Kidney (tissue), 14 donors: ENCODE measurements around the gene JAM3. TPM values are rescaled to one million over a fixed set of nuclear protein-coding genes. Genes with fewer than 3 reads are reported as not detected.

ENCODE experiments used
- DNase-seq, 5 donors: peaks; one replicate each; pipeline ENCODE4 v3.0.0-alpha.2; 2013 to 2020
- FAIRE-seq: peaks from 2 replicates; lab custom pipeline; 2012; peaks lifted over from hg19 to GRCh38; lab: Jason Lieb, UNC
- H3K27ac ChIP-seq, 2 donors: one replicate each; pipeline ENCODE4 v1.7.0; 2013; ENCODE audit warnings: low read depth in 2 of 2, low read length in 2 of 2, inconsistent platforms in 1 of 2
- H3K27me3 ChIP-seq: one replicate; pipeline ENCODE4 v1.7.1; 2013; ENCODE audit warnings: low read length, inconsistent platforms; ENCODE audit not compliant: control insufficient read depth, insufficient read depth
- H3K36me3 ChIP-seq, 3 donors: one replicate each; pipeline versions ENCODE4 v1.7.0 to v1.7.1; 2013; ENCODE audit warnings: low read length in 3 of 3, control low read depth in 1 of 3, inconsistent platforms in 1 of 3; ENCODE audit not compliant: insufficient read depth in 3 of 3, control insufficient read depth in 2 of 3
- H3K4me1 ChIP-seq, 3 donors: one replicate each; pipeline versions ENCODE4 v1.7.0 to v1.7.1; 2013; ENCODE audit warnings: low read length in 3 of 3, inconsistent platforms in 1 of 3, low read depth in 1 of 3; ENCODE audit not compliant: control insufficient read depth in 2 of 3, insufficient read depth in 2 of 3
- H3K4me3 ChIP-seq, 3 donors: one replicate each; pipeline versions ENCODE4 v1.7.0 to v1.8.1; 2013; ENCODE audit warnings: low read length in 3 of 3, control low read depth in 1 of 3, inconsistent platforms in 1 of 3
- H3K9ac ChIP-seq, 3 donors: one replicate each; pipeline versions ENCODE4 v1.7.0 to v1.7.1; 2013; ENCODE audit warnings: low read length in 3 of 3, control low read depth in 1 of 3, inconsistent platforms in 1 of 3
- H3K9me3 ChIP-seq, 3 donors: one replicate each; pipeline versions ENCODE4 v1.7.0 to v1.7.1; 2013; ENCODE audit warnings: low read length in 3 of 3, control low read depth in 1 of 3, inconsistent platforms in 1 of 3; ENCODE audit not compliant: control insufficient read depth in 2 of 3, insufficient read depth in 1 of 3
- CTCF ChIP-seq: IDR thresholded peaks from 3 replicates; pipeline ENCODE4 v1.5.1; 2012; ENCODE audit warnings: mild to moderate bottlenecking, moderate library complexity, borderline replicate concordance; ENCODE audit not compliant: insufficient read depth; ENCODE audit errors: extremely low read depth
- intact Hi-C: fragments of 100-400 bp; cut with DNase I; formaldehyde crosslinking; loops from one replicate; pipeline ENCODE4 v1.11.1; 2022
- polyA plus RNA-seq: library from polyadenylated mRNA; stranded (reverse); fragments of 350-450 nt; fragmentation: Illumina TruSeq; extraction: RNeasy Lipid Tissue Mini Kit (QIAGEN cat#74804); gene quantifications from one replicate; pipeline ENCODE4 v1.2.3, GENCODE V29; 2014; ENCODE audit warnings: low read depth, low replicate concordance; ENCODE audit not compliant: insufficient read depth
- total RNA-seq: library from RNA; stranded (reverse); fragmentation: NEBNext Ultra II Directional; extraction: Animal tissue kit (Norgen Biotek cat#: 25700); gene quantifications from one replicate; pipeline ENCODE4 v1.2.1, GENCODE V29; 2021
- donor health status: control.
- donor health status: control.
- donor health status: control.
- donor health status: control.
- donor health status: control.
- donor health status: DM: yes; HTN: yes; CAD: no.
- donor health status: Normal renal cell carcinoma (clear cell type).

Gene JAM3
- total and polyA plus RNA-seq, 2 donors from 2014 or later: 13.3 to 19.5 TPM

DNA sequence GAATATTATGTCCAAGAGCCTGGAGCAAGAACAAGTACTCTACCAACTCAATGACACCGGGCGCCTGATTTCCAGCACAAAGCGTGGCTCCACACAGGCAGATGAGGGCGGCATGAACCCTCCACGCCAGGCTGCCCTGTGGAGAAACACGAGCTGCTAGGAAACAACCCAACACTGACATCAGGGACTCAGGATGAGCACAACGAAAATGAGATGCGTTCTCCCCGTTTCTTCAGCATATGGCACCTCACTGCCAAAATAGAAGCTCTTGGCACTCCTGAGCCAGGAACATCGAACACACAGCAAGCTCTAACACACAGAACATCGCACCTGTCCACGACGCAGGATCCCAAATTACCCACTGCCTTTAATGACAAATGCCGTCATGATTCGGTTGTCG, 86.6 kb downstream of the JAM3 start:
- Histone ChIP-seq H3K4me3 (no peak overlapping the region), H3K27me3 (no peaks in the 10 kb centered on the region), H3K9me3 (no peaks in the 10 kb centered on the region), H3K36me3 (peaks cover 0 to 37% (median 19%) of the 10 kb centered on the region in 3 donors), H3K4me1 (no peaks in the 10 kb centered on the region), H3K9ac (no peak overlapping the region), H3K27ac (no peak overlapping the region)
- TF ChIP-seq CTCF: no peak
- no peak for FAIRE-seq
- intact Hi-C loops: no loop called here
- no peak for DNase-seq

- DNase-seq (no peak), FAIRE-seq (no peak)
- H3K27ac ChIP-seq: no peak overlapping the region
- H3K36me3 ChIP-seq: peaks cover 2 to 37% (median 21%) of the 10 kb centered on the region in 3 donors
- H3K4me1 ChIP-seq: no peaks in the 10 kb centered on the region
- H3K27me3 ChIP-seq: no peaks in the 10 kb centered on the region
- intact Hi-C loops: no loop called here
- H3K9ac ChIP-seq: no peak overlapping the region
- no peak overlapping the region for H3K4me3 ChIP-seq
- no peaks in the 10 kb centered on the region for H3K9me3 ChIP-seq
- no peak for TF ChIP-seq CTCF
Observed at GRCh38 chr11:134155946-134156865, 87.3 kb downstream of the JAM3 start.

DNA sequence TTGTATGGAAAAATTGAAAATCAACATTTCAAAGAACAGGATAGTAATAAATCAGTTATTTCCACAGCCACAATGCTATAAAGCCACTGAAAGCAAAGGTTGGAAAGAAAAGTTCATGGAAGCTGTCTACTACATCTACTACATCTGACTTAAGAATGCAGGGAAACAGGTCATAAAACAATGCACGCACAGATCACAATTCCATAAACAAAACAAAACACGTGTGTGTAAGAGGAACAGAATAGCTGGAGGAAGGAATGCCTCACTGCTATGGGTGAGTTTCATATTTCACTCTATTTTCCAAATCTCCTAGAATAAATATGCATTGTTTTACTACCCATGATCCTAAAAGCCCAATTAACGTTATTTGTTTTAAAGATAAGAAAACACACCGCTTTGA, 88.6 kb downstream of the JAM3 start:
- no peaks in the 10 kb centered on the region for H3K9me3 ChIP-seq
- intact Hi-C loops: no loop called here
- DNase-seq (no peak), FAIRE-seq (no peak)
- no peak for TF ChIP-seq CTCF
- no peak overlapping the region for H3K4me3 ChIP-seq
- H3K27ac ChIP-seq: no peak overlapping the region
- no peaks in the 10 kb centered on the region for H3K4me1 ChIP-seq
- no peaks in the 10 kb centered on the region for H3K27me3 ChIP-seq
- H3K36me3 ChIP-seq: peaks cover 4 to 30% (median 25%) of the 10 kb centered on the region in 3 donors
- no peak overlapping the region for H3K9ac ChIP-seq
